Transverse colon (tissue), 4 donors: Measurements from ENCODE around the gene PRAF2.

Source experiments
- POLR2AphosphoS5 ChIP-seq, 3 donors: sonication (generic); formaldehyde crosslinking; IDR thresholded peaks; one replicate each; pipeline ENCODE4 v1.6.1; 2016; ENCODE audit warnings: antibody characterized with exemption in 3 of 3
- TF ChIP-seq, protein P1 (sequence below), 5 experiments: fragments of 200-600 bp in 3 of 5; fragments of 450-650 bp in 2 of 5; sonication (generic) in 3 of 5; IDR thresholded peaks; 1 replicate in 2 of 5; 2 replicates in 3 of 5; pipeline ENCODE4 v1.5.1; 2016 to 2017; ENCODE audit warnings: antibody characterized with exemption in 5 of 5, inconsistent platforms in 3 of 5, mild to moderate bottlenecking in 2 of 5, moderate library complexity in 1 of 5

DNA sequence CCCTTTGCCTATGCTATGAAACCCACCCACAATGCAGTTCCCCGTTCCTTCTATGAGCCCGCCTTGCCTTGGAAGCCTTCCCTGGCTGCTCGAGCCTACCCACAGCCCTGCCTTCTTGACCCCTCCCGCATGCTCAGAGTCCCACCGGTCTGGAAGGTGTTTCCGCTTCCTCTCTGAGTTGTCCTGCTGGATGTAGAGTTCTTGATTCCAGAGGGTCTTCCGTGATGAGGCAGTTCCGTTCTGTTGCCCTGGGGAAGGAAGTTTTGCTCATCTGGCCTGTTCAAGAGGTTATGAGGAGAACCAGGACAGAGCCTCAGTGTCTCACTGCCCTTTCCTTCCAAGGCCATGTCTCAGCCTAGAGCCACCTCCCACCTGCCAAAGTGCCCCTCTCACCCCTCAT is 42.3 kb upstream of the PRAF2 start:
- TF ChIP-seq, protein P1, sequence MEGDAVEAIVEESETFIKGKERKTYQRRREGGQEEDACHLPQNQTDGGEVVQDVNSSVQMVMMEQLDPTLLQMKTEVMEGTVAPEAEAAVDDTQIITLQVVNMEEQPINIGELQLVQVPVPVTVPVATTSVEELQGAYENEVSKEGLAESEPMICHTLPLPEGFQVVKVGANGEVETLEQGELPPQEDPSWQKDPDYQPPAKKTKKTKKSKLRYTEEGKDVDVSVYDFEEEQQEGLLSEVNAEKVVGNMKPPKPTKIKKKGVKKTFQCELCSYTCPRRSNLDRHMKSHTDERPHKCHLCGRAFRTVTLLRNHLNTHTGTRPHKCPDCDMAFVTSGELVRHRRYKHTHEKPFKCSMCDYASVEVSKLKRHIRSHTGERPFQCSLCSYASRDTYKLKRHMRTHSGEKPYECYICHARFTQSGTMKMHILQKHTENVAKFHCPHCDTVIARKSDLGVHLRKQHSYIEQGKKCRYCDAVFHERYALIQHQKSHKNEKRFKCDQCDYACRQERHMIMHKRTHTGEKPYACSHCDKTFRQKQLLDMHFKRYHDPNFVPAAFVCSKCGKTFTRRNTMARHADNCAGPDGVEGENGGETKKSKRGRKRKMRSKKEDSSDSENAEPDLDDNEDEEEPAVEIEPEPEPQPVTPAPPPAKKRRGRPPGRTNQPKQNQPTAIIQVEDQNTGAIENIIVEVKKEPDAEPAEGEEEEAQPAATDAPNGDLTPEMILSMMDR (IDR thresholded peaks at IDR 0.05) = no peak
- no peak for TF ChIP-seq POLR2AphosphoS5 (IDR thresholded peaks at IDR 0.05)
